GM12864 (cell line): ENCODE measurements around the gene ASXL2.
"Not testable (repeated sequence)": the region's sequence is repeated elsewhere in the genome, so short reads cannot be mapped to it uniquely, and the experiment has no call there.

Source experiments
- DNase-seq: peaks from one replicate; pipeline ENCODE4 v3.0.0-alpha.2; 2011; ENCODE audit warnings: low read depth
- H3K4me3 ChIP-seq: 2 replicates; pipeline ENCODE4 v1.5.1; 2011; ENCODE audit warnings: mild to moderate bottlenecking, low read depth, low read length, control low read depth
- CTCF ChIP-seq: IDR thresholded peaks from 2 replicates; pipeline ENCODE4 v1.5.1; 2011; ENCODE audit warnings: low read depth, mild to moderate bottlenecking, moderate library complexity, low read length, control low read depth, inconsistent platforms; ENCODE audit errors: missing control alignments

Gene ASXL2

GRCh38 chr2:25838152-25838756 is 40.0 kb downstream of the ASXL2 start:
- DNase-seq: no peak

GRCh38 chr2:25835906-25836305 is 42.4 kb downstream of the ASXL2 start:
- no peak for TF ChIP-seq CTCF
- DNase-seq: no peak
- H3K4me3 ChIP-seq: no peak overlapping the region

More at GRCh38 chr2:25838152-25838756, 40.0 kb downstream of the ASXL2 start:
- H3K4me3 ChIP-seq: no peak overlapping the region
- TF ChIP-seq CTCF: no peak

GRCh38 chr2:25833566-25833965 is 44.7 kb downstream of the ASXL2 start:
- no peak for DNase-seq
- no peak for TF ChIP-seq CTCF
- no peak overlapping the region for H3K4me3 ChIP-seq

- H3K4me3 ChIP-seq: no peak overlapping the region
- no peak for TF ChIP-seq CTCF
- no peak for DNase-seq
Observed at GRCh38 chr2:25832897-25833296, 45.4 kb downstream of the ASXL2 start.

- TF ChIP-seq CTCF: no peak
- no peak overlapping the region for H3K4me3 ChIP-seq
- no peak for DNase-seq
Observed at GRCh38 chr2:25831746-25832449, 46.4 kb downstream of the ASXL2 start.

GRCh38 chr2:25829828-25830227 is 48.5 kb downstream of the ASXL2 start:
- DNase-seq: no peak
- no peak for TF ChIP-seq CTCF

GRCh38 chr2:25829377-25829704 is 48.9 kb downstream of the ASXL2 start:
- DNase-seq: no peak
- no peak overlapping the region for H3K4me3 ChIP-seq
- no peak for TF ChIP-seq CTCF

More at GRCh38 chr2:25829828-25830227, 48.5 kb downstream of the ASXL2 start:
- H3K4me3 ChIP-seq: no peak overlapping the region

GRCh38 chr2:25828532-25829376 is 49.5 kb downstream of the ASXL2 start:
- not testable (repeated sequence) for DNase-seq, H3K4me3 ChIP-seq
